GM21360 (cell line): ENCODE data around the gene SPHK1.

Experiments used
- ATAC-seq: cut with Tn5 transposase; IDR thresholded peaks from one replicate; pipeline ENCODE4 v1.9.1; 2021; ENCODE audit warnings: mild to moderate bottlenecking, moderate library complexity; ENCODE audit not compliant: unreplicated experiment

SPHK1 gene

DNA sequence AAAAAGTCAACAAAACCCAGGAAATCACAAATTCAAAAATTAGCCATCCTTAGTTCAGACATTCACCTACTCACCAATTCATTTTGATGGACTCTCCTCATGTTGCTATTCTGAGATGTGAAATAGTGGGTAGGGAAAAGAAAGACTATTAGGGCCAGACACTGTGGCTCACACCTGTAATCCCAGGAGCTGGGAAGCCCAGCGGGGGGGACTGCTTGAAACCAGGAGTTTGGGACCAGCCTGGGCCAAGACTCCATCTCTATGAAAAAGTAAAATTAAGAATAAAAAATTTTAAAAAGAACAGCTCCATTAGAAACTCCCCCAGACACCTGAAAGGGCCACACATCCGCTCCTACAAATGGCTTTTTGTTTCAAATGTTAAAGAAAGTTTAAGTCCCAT, 47.1 kb downstream of the SPHK1 start:
- ATAC-seq, result no peak

DNA sequence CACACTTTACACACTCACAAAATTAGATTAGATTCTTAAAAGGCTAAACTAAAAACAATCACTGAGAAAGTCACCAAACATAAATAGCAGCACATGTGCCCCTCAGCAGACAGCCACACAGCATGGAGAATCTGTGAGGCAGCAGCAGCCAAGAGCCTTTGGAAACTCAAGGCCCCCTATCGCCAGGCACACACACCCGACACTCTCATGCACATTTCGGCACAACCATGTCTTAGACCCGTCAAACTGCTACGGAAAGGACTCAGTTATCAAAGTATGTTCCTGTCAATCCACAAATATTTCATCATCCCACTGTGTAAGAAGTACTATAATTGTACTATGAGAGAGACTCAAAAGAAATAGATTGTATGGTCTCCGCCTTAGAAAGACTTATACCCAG, 47.6 kb downstream of the SPHK1 start:
- ATAC-seq, result no peak

- ATAC-seq, result no peak
These were observed 48.4 kb downstream of the SPHK1 start for GRCh38 chr17:76432712-76433336.

- no peak for ATAC-seq
These were observed 49.3 kb downstream of the SPHK1 start for GRCh38 chr17:76433693-76434092.

DNA sequence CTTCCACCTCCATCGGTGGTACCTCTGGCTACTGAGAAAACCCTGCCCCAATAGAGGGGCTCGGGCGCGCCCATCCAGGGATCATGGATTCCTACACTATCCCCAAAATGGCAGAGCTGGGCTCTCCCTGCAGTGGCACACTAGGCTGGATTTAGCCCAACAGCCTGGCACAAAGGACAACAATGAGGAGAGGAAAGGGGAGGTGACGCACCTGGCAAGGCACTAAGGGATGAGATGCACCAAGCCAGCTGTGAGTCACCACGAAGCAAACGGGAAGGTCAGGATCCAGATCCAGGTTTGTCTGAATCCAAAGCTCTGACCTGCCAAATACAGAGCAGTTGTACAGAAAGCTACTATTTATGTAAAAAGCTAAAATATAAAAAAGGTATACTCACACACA, 50.5 kb downstream of the SPHK1 start:
- no peak for ATAC-seq

GRCh38 chr17:76435751-76436150, 51.3 kb downstream of the SPHK1 start:
- no peak for ATAC-seq
